HepG2 (cell line): ENCODE results near the gene CFD.

Source experiments
- CC2D1A ChIP-seq: sonication (generic); formaldehyde crosslinking; IDR thresholded peaks from 2 replicates; pipeline ENCODE4 v1.8.1; 2023; ENCODE audit warnings: mild to moderate bottlenecking, missing genetic modification reagents
- HNRNPL ChIP-seq: fragments of 200-400 bp; formaldehyde crosslinking; IDR thresholded peaks from 2 replicates; pipeline ENCODE4 v1.6.1; 2017; ENCODE audit warnings: mild to moderate bottlenecking, low read depth, low read length
- MED1 ChIP-seq: sonication (generic); formaldehyde crosslinking; IDR thresholded peaks from 2 replicates; pipeline ENCODE4 v1.4.0; 2020; ENCODE audit warnings: missing genetic modification reagents
- SIN3A ChIP-seq: IDR thresholded peaks from 2 replicates; pipeline ENCODE4 v1.6.1; 2011; ENCODE audit warnings: low read depth, mild to moderate bottlenecking, control low read depth, low read length, borderline replicate concordance
- XRCC5 ChIP-seq: fragments of 200-400 bp; formaldehyde crosslinking; optimal IDR thresholded peaks from 2 replicates; pipeline ENCODE3; 2017; ENCODE audit warnings: mild to moderate bottlenecking, low read length
- ZFP1 ChIP-seq: IDR thresholded peaks from 2 replicates; pipeline ENCODE4 v1.6.1; 2016
- ZNF124 ChIP-seq: sonication (generic); formaldehyde crosslinking; IDR thresholded peaks from 2 replicates; pipeline ENCODE4 v1.4.0; 2020; ENCODE audit warnings: missing genetic modification reagents
- ZNF282 ChIP-seq: fragments of 450-650 bp; IDR thresholded peaks from 2 replicates; pipeline ENCODE4 v1.6.1; 2018; ENCODE audit not compliant: partially characterized antibody
- ZNF616 ChIP-seq: sonication (generic); formaldehyde crosslinking; IDR thresholded peaks from 2 replicates; pipeline ENCODE4 v1.5.0; 2020; ENCODE audit warnings: low read depth, mild to moderate bottlenecking, missing genetic modification reagents
- ZSCAN29 ChIP-seq: sonication (generic); formaldehyde crosslinking; conservative IDR thresholded peaks from 2 replicates; pipeline ENCODE4 v1.4.0; 2020; ENCODE audit warnings: mild to moderate bottlenecking, missing genetic modification reagents
- TF ChIP-seq, protein P1 (sequence below): sonication (generic); formaldehyde crosslinking; IDR thresholded peaks from 2 replicates; pipeline ENCODE4 v1.5.0; 2020; ENCODE audit warnings: mild to moderate bottlenecking, missing genetic modification reagents, moderate library complexity
- TF ChIP-seq, protein P2 (sequence below): sonication (generic); formaldehyde crosslinking; IDR thresholded peaks from 2 replicates; pipeline ENCODE4 v1.8.0; 2023; ENCODE audit warnings: mild to moderate bottlenecking, missing genetic modification reagents

DNA sequence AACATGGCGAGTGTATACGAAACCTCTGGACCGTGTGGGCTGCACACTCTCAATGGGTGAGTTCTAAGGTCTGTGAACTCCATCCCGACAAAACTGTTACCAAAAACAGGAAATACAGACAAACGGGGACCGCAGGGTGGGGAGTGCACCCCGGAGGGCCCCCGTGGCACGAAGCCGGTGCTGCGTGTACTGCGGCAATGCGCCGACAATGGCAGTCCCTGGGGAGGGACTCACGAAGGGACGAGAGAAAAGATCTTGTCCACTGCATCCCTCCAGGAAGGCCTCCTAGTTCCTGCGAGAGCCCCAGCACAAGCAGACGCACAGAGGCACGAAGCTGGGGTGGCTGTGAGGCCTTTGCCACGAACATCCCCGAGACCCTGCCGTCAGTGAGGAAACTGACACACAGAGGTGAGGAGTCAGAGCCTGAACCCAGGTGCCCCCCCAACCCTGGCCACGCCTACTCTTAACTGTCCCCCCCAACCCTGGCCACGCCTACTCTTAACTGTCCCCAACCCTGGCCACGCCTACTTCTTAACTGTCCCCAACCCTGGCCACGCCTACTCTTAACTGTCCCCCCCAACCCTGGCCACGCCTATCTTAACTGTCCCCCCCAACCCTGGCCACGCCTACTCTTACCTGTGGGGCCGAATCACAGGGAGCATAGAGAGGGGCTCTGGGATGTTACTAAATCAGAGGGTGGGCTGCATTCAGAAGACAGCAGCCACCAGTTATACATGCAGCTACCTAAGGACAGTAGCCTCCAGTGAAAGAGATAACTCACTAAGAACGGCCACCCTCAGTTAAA, 29.3 kb downstream of the CFD start:
- TF ChIP-seq CC2D1A (CRISPR knock-in tag) = no peak
- TF ChIP-seq XRCC5 = no peak
- no peak for TF ChIP-seq ZFP1 (CRISPR knock-in tag)
- no peak for TF ChIP-seq ZNF616 (CRISPR knock-in tag)
- no peak for TF ChIP-seq MED1 (CRISPR knock-in tag)
- TF ChIP-seq ZNF124 (CRISPR knock-in tag) = no peak
- no peak for TF ChIP-seq HNRNPL
- TF ChIP-seq, protein P1, sequence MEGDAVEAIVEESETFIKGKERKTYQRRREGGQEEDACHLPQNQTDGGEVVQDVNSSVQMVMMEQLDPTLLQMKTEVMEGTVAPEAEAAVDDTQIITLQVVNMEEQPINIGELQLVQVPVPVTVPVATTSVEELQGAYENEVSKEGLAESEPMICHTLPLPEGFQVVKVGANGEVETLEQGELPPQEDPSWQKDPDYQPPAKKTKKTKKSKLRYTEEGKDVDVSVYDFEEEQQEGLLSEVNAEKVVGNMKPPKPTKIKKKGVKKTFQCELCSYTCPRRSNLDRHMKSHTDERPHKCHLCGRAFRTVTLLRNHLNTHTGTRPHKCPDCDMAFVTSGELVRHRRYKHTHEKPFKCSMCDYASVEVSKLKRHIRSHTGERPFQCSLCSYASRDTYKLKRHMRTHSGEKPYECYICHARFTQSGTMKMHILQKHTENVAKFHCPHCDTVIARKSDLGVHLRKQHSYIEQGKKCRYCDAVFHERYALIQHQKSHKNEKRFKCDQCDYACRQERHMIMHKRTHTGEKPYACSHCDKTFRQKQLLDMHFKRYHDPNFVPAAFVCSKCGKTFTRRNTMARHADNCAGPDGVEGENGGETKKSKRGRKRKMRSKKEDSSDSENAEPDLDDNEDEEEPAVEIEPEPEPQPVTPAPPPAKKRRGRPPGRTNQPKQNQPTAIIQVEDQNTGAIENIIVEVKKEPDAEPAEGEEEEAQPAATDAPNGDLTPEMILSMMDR (CRISPR knock-in tag) = no peak
- TF ChIP-seq, protein P2, sequence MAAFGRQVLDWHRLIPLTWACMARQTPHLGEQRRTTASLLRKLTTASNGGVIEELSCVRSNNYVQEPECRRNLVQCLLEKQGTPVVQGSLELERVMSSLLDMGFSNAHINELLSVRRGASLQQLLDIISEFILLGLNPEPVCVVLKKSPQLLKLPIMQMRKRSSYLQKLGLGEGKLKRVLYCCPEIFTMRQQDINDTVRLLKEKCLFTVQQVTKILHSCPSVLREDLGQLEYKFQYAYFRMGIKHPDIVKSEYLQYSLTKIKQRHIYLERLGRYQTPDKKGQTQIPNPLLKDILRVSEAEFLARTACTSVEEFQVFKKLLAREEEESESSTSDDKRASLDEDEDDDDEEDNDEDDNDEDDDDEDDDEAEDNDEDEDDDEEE (CRISPR knock-in tag) = no peak
- TF ChIP-seq ZNF282 = no peak
- TF ChIP-seq ZSCAN29 (CRISPR knock-in tag) = no peak
- no peak for TF ChIP-seq SIN3A
